ENCODE data around the gene KCNT1.

The KCNT1 gene

GRCh38 chr9:135825435-135826187 is 123.6 kb downstream of the KCNT1 start:
- no peak for DNase-seq

GRCh38 chr9:135826188-135826545 is 124.2 kb downstream of the KCNT1 start:
- DNase-seq, result no peak

- no peak for DNase-seq
Observed at GRCh38 chr9:135827301-135827700, 125.3 kb downstream of the KCNT1 start.

- DNase-seq, result no peak
Observed at GRCh38 chr9:135827866-135828580, 126.0 kb downstream of the KCNT1 start.

- no peak for DNase-seq
Observed at GRCh38 chr9:135828656-135829055, 126.7 kb downstream of the KCNT1 start.

GRCh38 chr9:135830496-135830895 is 128.5 kb downstream of the KCNT1 start:
- no peak for DNase-seq

GRCh38 chr9:135833864-135834263 is 131.9 kb downstream of the KCNT1 start:
- no peak for DNase-seq

- no peak for DNase-seq
Observed at GRCh38 chr9:135835131-135835530, 133.1 kb downstream of the KCNT1 start.

GRCh38 chr9:135839516-135839915 is 137.5 kb downstream of the KCNT1 start:
- no peak for DNase-seq

- DNase-seq, result no peak
Observed at GRCh38 chr9:135840107-135840506, 138.1 kb downstream of the KCNT1 start.

- no peak for DNase-seq
Observed at GRCh38 chr9:135840539-135840938, 138.6 kb downstream of the KCNT1 start.

Measured in activated CD4-positive, alpha-beta T cell treated with anti-CD3 and anti-CD28 coated beads, Interleukin-10, Interleukin-2, amounts not matched to agents 100 ng/mL and 50 ng/mL, durations not matched to agents 16 hours and 8 hours (primary cell).